Ovary (tissue), 9 donors: ENCODE measurements around the gene TNFRSF14. TPM values are rescaled to one million over a fixed set of nuclear protein-coding genes. Genes with fewer than 3 reads are reported as not detected.

Source experiments
- DNase-seq, 5 donors: peaks; one replicate each; pipeline ENCODE4 v3.0.0-alpha.2; 2019 to 2020
- H3K27ac ChIP-seq, 2 donors: fragments of 200-600 bp; one replicate each; pipeline versions ENCODE4 v1.5.1 to v1.8.0; 2019 to 2022
- H3K27me3 ChIP-seq: fragments of 200-600 bp; one replicate; pipeline ENCODE4 v1.8.0; 2022
- H3K36me3 ChIP-seq: fragments of 200-600 bp; sonication (generic); one replicate; pipeline ENCODE4 v1.5.1; 2019
- H3K4me1 ChIP-seq: one replicate; pipeline ENCODE4 v1.8.1; 2013; ENCODE audit warnings: mild to moderate bottlenecking, moderate library complexity; ENCODE audit not compliant: insufficient read depth
- H3K4me3 ChIP-seq: fragments of 200-600 bp; sonication (generic); one replicate; pipeline ENCODE4 v1.5.1; 2017
- H3K9me3 ChIP-seq, 2 donors: fragments of 200-600 bp in 1 of 2; sonication (generic) in 1 of 2; one replicate each; pipeline versions ENCODE4 v1.5.1 to v1.8.1; 2013 to 2019; ENCODE audit warnings: mild to moderate bottlenecking in 1 of 2, moderate library complexity in 1 of 2
- CTCF ChIP-seq, 3 donors: fragments of 450-650 bp in 2 of 3; fragments of 200-600 bp in 1 of 3; IDR thresholded peaks; one replicate each; pipeline versions ENCODE4 v1.5.1 to v1.8.0; 2016 to 2022; ENCODE audit warnings: antibody characterized with exemption in 3 of 3, mild to moderate bottlenecking in 1 of 3
- EP300 ChIP-seq: sonication (generic); formaldehyde crosslinking; IDR thresholded peaks from one replicate; pipeline ENCODE4 v1.6.1; 2017; ENCODE audit warnings: antibody characterized with exemption
- POLR2A ChIP-seq: fragments of 450-650 bp; IDR thresholded peaks from one replicate; pipeline ENCODE4 v1.6.1; 2017; ENCODE audit warnings: antibody characterized with exemption, mild to moderate bottlenecking, moderate library complexity
- WGBS, 3 donors: extraction: QIAGEN DNeasy Blood & Tissue Kit in 1 of 3; methylation state at CpG; one replicate each; pipeline versions ENCODE4 v1.1.5 to v1.1.7; 2013 to 2017; 5-methylcytosine and 5-hydroxymethylcytosine counted together
- intact Hi-C, 4 donors: fragments of 100-400 bp; cut with DNase I; formaldehyde crosslinking; loops; one replicate each; pipeline versions ENCODE4 v1.11.0 to v1.15.1; 2022 to 2023
- polyA plus RNA-seq, 2 donors: library from polyadenylated mRNA; stranded (reverse); fragments of 200-250 nt in 1 of 2; fragments of 350-450 nt in 1 of 2; fragmentation: Illumina TruSeq in 1 of 2; extraction: RNeasy Lipid Tissue Mini Kit (QIAGEN cat#74804) in 1 of 2; gene quantifications; one replicate each; pipeline ENCODE4 v1.2.3, GENCODE V29; 2013 to 2014
- total RNA-seq, 7 donors: library from RNA; depleted of rRNA in 2 of 7; stranded (reverse); fragments of >200 nt in 2 of 7; fragmentation: NEBNext Ultra II Directional in 3 of 7; extraction: Animal tissue kit (Norgen Biotek cat#: 25700) in 3 of 7; gene quantifications; one replicate each; pipeline versions ENCODE4 v1.1.0 to v1.2.4, GENCODE V29; 2016 to 2023
- donor health status: DM: no; HTN: no; CAD: no; lungs with moderate emphysema.
- donor health status: DM: no; HTN: no; CAD: no.
- donor health status: Bipolar disorder and iron deficiency.
- donor health status: DM: yes; HTN: yes; CAD: no.
- donor health status: DM: no; HTN: no; CAD: no.
- donor health status: DM: yes; HTN: yes; CAD: no.

Gene TNFRSF14
- total and polyA plus RNA-seq, 9 donors, result 4.3 to 78.5 (median 57.6) TPM

DNA sequence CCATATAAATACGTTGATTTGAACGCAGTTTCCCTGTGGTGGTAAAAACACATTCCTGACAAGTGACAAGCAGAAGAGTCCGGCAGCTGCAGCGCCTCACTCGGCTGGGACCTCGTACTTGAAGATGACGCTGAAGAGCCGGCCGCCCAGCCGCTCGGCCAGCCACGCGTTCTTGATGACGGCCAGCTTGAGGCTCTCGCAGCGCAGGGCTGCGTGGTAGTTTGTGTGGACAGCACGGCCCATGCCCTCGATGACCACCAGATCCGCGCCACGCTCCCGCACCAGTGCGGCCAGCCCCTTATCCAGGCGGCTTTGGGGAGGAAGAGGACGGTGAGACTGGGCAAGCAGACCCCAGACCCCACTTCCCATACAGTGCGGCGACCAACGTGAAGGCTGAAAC, 47.4 kb upstream of the TNFRSF14 start:
- DNase-seq, result no peak
- Histone ChIP-seq H3K27me3 (no peaks in the 10 kb centered on the region), H3K27ac (no peak overlapping the region), H3K4me3 (no peak overlapping the region), H3K9me3 (no peaks in the 10 kb centered on the region), H3K4me1 (no peaks in the 10 kb centered on the region), H3K36me3 (peaks cover 3% of the 10 kb centered on the region)
- intact Hi-C loops, result no loop called here
- TF ChIP-seq CTCF (IDR thresholded peaks at IDR 0.05) (no peak), EP300 (no peak), POLR2A (no peak)
- WGBS, 3 donors, result 90 to 93% (median 91%) methylated on average over 29 of the region's 29 CpGs

GRCh38 chr1:2509589-2509988, 46.6 kb upstream of the TNFRSF14 start:
- peaks cover 3% of the 10 kb centered on the region for H3K36me3 ChIP-seq
- intact Hi-C loops, result no loop called here
- 88 to 94% (median 93%) methylated on average over 11 of the region's 11 CpGs for WGBS, 3 donors

DNA sequence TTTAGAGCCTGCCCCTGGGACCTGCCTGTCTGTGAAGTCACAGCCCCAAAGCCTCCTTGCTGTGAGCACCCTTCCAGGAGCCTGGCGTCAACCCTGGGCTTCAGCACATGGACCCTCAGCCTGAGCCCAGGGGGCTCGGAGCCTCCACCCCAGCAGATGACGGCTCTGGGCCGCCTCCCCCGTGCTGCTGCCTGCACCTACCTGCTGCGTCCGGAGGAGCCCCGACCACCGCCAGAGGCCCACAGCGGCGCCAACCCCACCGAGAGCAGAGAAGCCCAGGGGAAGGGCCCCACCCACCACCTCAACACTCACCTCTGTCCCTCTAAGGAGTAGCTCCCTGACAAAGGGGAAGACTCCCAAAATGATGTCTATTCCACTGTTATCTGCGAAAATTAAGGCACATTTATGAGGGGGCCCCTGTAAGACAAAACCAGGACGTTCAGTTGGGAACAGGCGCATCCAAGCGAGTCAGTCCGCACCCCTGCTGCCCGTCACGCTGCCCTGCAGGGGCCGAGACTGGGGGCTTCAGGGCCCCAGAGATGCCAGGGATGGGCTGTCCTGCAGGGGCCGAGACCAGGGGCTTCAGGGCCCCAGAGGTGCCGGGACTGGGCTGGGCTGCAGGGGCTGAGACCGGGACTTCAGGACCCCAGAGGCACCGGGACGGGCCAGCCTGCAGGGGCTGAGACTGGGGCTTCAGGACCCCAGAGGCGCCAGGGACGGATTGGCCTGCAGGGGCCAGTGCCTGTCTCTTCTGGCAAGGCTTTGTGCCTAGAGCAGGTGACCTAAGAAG, 45.6 kb upstream of the TNFRSF14 start:
- H3K27ac ChIP-seq, result no peak overlapping the region
- no peaks in the 10 kb centered on the region for H3K9me3 ChIP-seq
- TF ChIP-seq POLR2A, result no peak
- no peak for TF ChIP-seq CTCF (IDR thresholded peaks at IDR 0.05)
- TF ChIP-seq EP300, result no peak
- no peaks in the 10 kb centered on the region for H3K4me1 ChIP-seq
- H3K4me3 ChIP-seq, result no peak overlapping the region
- 89 to 92% (median 90%) methylated on average over 23 to 27 of the region's 27 CpGs for WGBS, 3 donors
- no peaks in the 10 kb centered on the region for H3K27me3 ChIP-seq
- no peak for DNase-seq
- peaks cover 3% of the 10 kb centered on the region for H3K36me3 ChIP-seq
- intact Hi-C loops, result no loop called here

More at GRCh38 chr1:2509589-2509988, 46.6 kb upstream of the TNFRSF14 start:
- DNase-seq, result no peak
- TF ChIP-seq CTCF (IDR thresholded peaks at IDR 0.05) (no peak), POLR2A (no peak), EP300 (no peak)
- Histone ChIP-seq H3K27ac (no peak overlapping the region), H3K9me3 (no peaks in the 10 kb centered on the region), H3K27me3 (no peaks in the 10 kb centered on the region), H3K4me1 (no peaks in the 10 kb centered on the region), H3K4me3 (no peak overlapping the region)

GRCh38 chr1:2512862-2513421, 43.2 kb upstream of the TNFRSF14 start:
- Histone ChIP-seq H3K27ac (no peak overlapping the region), H3K4me3 (no peak overlapping the region), H3K27me3 (no peaks in the 10 kb centered on the region), H3K9me3 (no peaks in the 10 kb centered on the region), H3K4me1 (no peaks in the 10 kb centered on the region), H3K36me3 (peaks cover 3% of the 10 kb centered on the region)
- DNase-seq, result no peak
- TF ChIP-seq POLR2A (no peak), EP300 (no peak), CTCF (IDR thresholded peaks at IDR 0.05) (no peak)
- intact Hi-C loops, result no loop called here
- 86 to 90% (median 87%) methylated on average over 24 to 31 of the region's 31 CpGs for WGBS, 3 donors
